Sciatic nerve (tissue), 2 donors: ENCODE data around the gene SEC14L2. TPM values are rescaled to one million over a fixed set of nuclear protein-coding genes. Genes with fewer than 3 reads are reported as not detected.
"Not testable (repeated sequence)": the region's sequence is repeated elsewhere in the genome, so short reads cannot be mapped to it uniquely, and the experiment has no call there.

Source experiments
- ATAC-seq: fragments of 200-7000 bp; cut with Tn5 transposase; one replicate; pipeline ENCODE4 v1.9.1; 2020; ENCODE audit warnings: mild to moderate bottlenecking, moderate library complexity
- DNase-seq: peaks from one replicate; pipeline ENCODE4 v3.0.0-alpha.2; 2020; ENCODE audit warnings: low spot score
- intact Hi-C: fragments of 100-400 bp; cut with DNase I; formaldehyde crosslinking; loops from one replicate; pipeline ENCODE4 v1.14.2; 2022
- total RNA-seq: library from RNA; stranded (reverse); fragmentation: NEBNext Ultra II Directional; extraction: Animal tissue kit (Norgen Biotek cat#: 25700); gene quantifications from one replicate; pipeline ENCODE4 v1.2.1, GENCODE V29; 2021
- donor health status: DM: no; HTN: no; CAD: no.
- donor health status: DM: no; HTN: no; CAD: no.

Gene SEC14L2
- total RNA-seq, 1 donor from 2014 or later, result 20.8 TPM

- no peak for DNase-seq
- no peak for ATAC-seq
- intact Hi-C loops, result no loop called here
Measured at GRCh38 chr22:30400159-30400558, 3.3 kb downstream of the SEC14L2 start.

DNA sequence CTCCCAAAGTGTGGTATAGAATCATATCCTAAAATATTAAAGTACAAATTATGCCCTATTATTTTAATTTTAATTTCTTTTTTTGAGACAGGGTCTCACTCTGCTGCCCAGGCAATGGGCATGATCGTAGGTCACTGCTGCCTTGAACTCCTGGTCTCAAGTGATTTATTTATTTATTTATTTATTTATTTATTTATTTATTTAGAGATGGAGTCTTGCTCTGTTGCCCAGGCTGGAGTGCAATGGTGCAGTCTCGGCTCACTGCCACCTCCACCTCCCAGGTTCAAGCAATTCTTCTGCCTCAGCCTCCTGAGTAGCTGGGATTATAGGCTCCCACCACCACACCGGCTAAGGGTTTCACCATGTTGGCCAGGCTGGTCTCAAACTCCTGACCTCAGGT lies 4.2 kb downstream of the SEC14L2 start:
- ATAC-seq, intact Hi-C loops, DNase-seq: not testable (repeated sequence)

- ATAC-seq, result no peak
- intact Hi-C loops, result no loop called here
- no peak for DNase-seq
Measured at GRCh38 chr22:30402028-30402765, 5.4 kb downstream of the SEC14L2 start.

DNA sequence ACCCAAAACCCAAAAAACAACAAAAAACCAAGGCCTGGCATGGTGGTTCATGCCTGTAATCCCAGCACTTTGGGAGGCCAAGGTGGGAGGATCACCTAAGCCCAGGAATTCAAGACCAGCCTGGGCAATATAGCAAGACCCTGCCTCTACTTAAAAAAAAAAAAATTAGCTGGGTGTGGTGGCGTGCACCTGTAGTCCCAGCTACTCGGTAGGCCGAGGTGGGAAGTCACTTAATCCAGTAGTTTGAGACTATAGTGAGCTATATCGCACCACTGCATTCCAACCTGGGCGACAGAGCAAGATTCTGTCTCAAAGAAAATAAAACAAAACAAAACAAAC lies 5.9 kb downstream of the SEC14L2 start:
- ATAC-seq, DNase-seq, intact Hi-C loops: not testable (repeated sequence)

- DNase-seq, result no peak
- no peak for ATAC-seq
- intact Hi-C loops, result no loop called here
Measured at GRCh38 chr22:30404307-30404706, 7.5 kb downstream of the SEC14L2 start.

- ATAC-seq (no peak), DNase-seq (no peak)
- intact Hi-C loops, result no loop called here
Measured at GRCh38 chr22:30405731-30406130, 8.9 kb downstream of the SEC14L2 start.

GRCh38 chr22:30406400-30406799 lies 9.6 kb downstream of the SEC14L2 start:
- DNase-seq (no peak), ATAC-seq (no peak)
- intact Hi-C loops, result no loop called here

DNA sequence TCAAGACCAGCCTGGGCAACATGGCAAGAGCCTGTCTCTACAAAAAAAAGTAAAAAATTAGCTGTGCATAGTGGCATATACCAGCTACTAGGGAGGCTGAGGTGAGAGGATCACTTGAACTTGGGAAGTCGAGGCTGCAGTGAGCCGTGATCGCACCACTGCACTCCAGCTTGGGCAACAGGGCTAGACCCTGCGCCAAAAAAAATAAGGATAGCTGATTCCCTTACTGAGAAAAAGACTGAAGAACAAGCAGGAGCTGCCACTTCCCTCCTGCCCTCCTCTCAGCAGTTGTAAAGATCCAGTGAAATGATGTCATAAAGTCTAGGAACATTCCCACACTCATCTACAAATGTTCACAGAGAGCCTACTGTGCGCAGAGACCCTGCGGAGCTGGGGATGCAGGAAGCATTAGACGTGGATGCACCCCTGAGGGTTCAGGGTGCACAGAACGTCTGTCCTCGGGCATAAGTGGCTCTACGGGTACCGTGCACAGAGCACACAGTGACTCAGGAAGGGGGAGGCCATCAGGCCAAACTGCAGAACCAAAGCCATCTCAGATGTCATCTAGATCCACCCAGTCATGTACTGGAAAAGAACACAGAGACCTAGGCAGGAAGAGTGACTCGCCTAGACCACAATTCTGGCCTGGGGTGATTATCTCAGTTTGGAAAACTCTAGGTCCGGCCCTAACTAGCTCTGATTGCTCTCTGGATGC lies 11.7 kb downstream of the SEC14L2 start:
- intact Hi-C loops, result no loop called here
- ATAC-seq (peak; percentile 25), DNase-seq (no peak)

DNA sequence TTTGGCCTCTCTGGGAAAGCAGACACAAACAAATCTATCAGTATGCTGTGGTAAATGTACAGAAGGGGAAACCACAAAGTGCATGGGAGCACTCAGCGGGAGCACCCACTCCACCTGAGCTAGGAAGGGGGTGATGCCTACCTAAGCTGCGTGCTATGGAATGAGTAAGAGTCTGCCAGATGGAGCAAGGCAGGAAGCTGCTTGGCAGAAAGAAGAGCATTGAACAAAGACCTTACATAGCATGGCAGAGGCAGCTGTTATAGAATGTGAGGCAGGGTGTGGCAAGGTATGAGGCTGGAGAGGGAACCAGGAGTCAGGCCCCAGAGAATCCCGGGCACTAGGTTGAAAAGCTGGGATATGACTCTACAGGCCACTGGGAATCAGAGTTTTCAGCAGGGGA lies 15.0 kb downstream of the SEC14L2 start:
- no peak for DNase-seq

GRCh38 chr22:30413001-30413400 lies 16.2 kb downstream of the SEC14L2 start:
- ATAC-seq (no peak), DNase-seq (no peak)
- intact Hi-C loops, result no loop called here

More for the DNA sequence above, 15.0 kb downstream of the SEC14L2 start:
- intact Hi-C loops, result no loop called here
- ATAC-seq, result no peak

GRCh38 chr22:30413745-30414524 lies 17.1 kb downstream of the SEC14L2 start:
- intact Hi-C loops, result no loop called here
- DNase-seq (no peak), ATAC-seq (no peak)

GRCh38 chr22:30414525-30415047 lies 17.8 kb downstream of the SEC14L2 start:
- intact Hi-C loops, result no loop called here
- DNase-seq (no peak), ATAC-seq (no peak)

- intact Hi-C loops, result no loop called here
- ATAC-seq (no peak), DNase-seq (no peak)
Measured at GRCh38 chr22:30416403-30416802, 19.6 kb downstream of the SEC14L2 start.

DNA sequence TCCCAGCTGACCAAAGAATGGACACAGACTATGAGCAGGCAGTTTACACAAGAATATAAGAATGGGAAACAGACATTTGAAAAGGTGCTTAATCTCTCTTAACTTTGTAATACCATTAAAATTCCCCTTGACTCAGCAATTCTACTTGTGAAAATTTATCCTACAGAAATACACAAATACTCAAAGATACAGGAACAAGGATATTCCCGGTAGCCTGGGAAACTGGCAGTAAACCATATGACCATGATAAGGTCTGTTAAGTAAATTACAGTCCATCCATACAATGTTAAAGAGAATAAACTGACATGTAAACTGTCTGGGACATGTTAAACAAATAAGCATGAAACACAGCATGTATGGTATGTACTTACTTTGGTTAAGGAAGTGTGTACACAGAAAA lies 20.0 kb downstream of the SEC14L2 start:
- intact Hi-C loops, result no loop called here

GRCh38 chr22:30420347-30421125 lies 23.7 kb downstream of the SEC14L2 start:
- DNase-seq (no peak), ATAC-seq (no peak)
- intact Hi-C loops, result no loop called here

More for the DNA sequence above, 20.0 kb downstream of the SEC14L2 start:
- DNase-seq (no peak), ATAC-seq (no peak)

DNA sequence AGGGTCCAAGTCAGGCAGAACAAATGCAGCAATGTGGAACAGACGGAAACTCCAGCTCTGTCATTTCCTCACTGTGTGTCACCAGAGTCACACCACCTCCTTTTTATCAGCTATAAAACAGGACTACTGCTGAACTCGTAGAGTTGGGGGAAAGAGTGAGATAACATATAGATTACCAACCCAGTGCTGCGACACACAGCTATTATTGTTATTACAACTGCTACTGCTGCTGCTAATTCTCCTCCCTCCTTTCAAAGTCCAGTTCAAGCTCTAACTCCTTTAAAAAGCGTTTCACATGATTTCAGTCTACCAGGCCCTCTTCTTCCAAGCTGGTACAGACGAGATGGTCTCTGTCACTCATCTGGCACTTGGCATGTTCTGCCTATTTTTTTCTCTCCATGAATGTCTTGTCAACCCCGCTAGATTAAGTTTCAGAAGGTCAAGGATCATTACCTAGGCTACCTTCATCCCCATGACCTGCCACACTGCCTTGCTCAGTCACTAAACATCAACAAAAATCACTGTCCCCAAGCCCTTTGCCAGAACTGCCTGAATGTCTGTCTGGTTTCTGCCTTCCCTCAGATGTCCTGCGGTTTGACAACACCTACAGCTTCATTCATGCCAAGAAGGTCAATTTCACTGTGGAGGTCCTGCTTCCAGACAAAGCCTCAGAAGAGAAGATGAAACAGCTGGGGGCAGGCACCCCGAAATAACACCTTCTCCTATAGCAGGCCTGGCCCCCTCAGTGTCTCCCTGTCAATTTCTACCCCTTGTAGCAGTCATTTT lies 25.1 kb downstream of the SEC14L2 start:
- no peak for ATAC-seq
- no peak for DNase-seq
- intact Hi-C loops, result loop anchor here (2.0 kb wide), 1 partner anchor 23 kb away; no protein-coding TSS in a partner anchor

- ATAC-seq (peak; percentile 23), DNase-seq (peak; percentile 68)
- intact Hi-C loops, result loop anchor here (2.0 kb wide), 1 partner anchor 24 kb away; no protein-coding TSS in a partner anchor
Measured at GRCh38 chr22:30422481-30423300, 25.9 kb downstream of the SEC14L2 start.
